Esophagus muscularis mucosa (tissue), 4 donors: ENCODE results near the gene RTN4RL2.

ENCODE experiments used
- CTCF ChIP-seq, 3 experiments: fragments of 200-600 bp in 2 of 3; fragments of 450-650 bp in 1 of 3; sonication (generic) in 2 of 3; IDR thresholded peaks; one replicate each; pipeline ENCODE4 v1.5.1; 2017 to 2019; ENCODE audit warnings: antibody characterized with exemption in 3 of 3, mild to moderate bottlenecking in 2 of 3, moderate library complexity in 1 of 3
- EP300 ChIP-seq: sonication (generic); formaldehyde crosslinking; IDR thresholded peaks from one replicate; pipeline ENCODE4 v1.6.1; 2017; ENCODE audit warnings: antibody characterized with exemption
- POLR2AphosphoS5 ChIP-seq, 2 donors: sonication (generic); formaldehyde crosslinking; IDR thresholded peaks; one replicate each; pipeline ENCODE4 v1.6.1; 2017; ENCODE audit warnings: antibody characterized with exemption in 2 of 2

DNA sequence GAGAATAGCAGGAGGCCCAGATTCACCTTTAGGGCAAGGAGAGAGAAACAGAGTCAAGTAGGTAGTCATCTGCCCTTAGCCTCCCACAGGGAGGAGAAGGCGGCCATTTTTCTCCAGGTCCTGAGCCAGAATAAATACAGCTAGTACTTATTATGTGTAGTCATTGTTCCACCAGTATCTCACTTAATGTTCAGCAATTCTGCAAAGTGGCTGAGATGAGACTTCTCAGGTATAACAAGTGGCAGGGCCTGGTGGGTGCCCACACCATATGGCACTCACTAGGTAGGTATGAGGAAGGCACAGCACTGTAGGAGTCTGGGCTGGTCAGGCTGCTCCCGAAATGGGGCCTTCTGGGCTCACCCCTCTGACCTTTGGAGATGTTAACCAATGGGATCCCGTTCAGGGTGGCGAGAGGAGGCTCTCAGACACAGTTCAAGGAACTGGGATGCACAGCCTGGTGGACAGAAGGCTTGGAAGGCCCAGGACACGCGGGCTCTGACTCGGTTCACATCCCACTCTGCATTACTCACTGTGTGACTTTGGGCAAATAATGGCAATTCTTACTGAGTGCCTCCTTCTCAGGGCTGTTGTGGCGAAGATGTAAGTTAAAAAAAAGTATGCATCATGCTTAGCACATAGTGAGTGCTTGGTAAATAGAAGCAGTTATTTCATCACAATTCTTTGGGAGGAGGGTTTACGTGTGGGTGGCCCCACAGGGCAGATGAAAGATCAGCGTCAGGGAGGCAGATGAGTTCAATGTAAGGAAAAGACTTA lies 25.1 kb downstream of the RTN4RL2 start:
- no peak for TF ChIP-seq POLR2AphosphoS5 (IDR thresholded peaks at IDR 0.05)
- TF ChIP-seq CTCF (IDR thresholded peaks at IDR 0.05) = no peak
- no peak for TF ChIP-seq EP300
